ENCODE results near the gene ZFY.

Gene ZFY

GRCh38 chrY:2936436-2936750, 1.2 kb downstream of the ZFY start:
- TF ChIP-seq POLR2AphosphoS5 (IDR thresholded peaks at IDR 0.05; ENCODE audit: low read depth, low read length) (no peak), FOXP2 (optimal IDR thresholded peaks at IDR 0.05; ENCODE audit: borderline replicate concordance, extremely low read depth, extremely low read length, insufficient read depth) (no peak), SIN3A (IDR thresholded peaks at IDR 0.05; ENCODE audit: borderline replicate concordance, insufficient read depth, low read length) (no peak), REST (IDR thresholded peaks at IDR 0.05; ENCODE audit: insufficient read depth in 1 of 2, low read depth in 2 of 2, low read length in 2 of 2) (no peak), TAF1 (IDR thresholded peaks at IDR 0.05; ENCODE audit: borderline replicate concordance, insufficient read depth, low read length) (no peak)

DNA sequence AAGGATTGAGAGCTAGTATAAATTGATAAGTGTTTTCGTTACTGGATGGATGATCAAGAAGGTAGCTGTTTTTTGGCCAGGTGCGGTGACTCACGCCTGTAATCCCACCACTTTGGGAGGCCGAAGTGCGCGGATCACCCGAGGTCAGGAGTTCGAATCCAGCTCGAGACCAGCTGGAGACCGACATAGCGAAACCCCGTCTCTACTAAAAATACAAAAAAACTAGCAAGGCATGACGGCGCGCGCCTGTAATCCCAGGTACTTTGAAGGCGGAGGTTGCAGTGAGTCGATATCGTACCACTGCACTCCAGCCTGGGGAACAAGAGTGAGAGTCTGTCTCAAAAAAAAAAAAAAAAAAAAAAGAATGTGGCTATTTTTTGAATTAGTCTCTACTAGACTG, 2.0 kb downstream of the ZFY start:
- TF ChIP-seq REST (IDR thresholded peaks at IDR 0.05; ENCODE audit: insufficient read depth in 1 of 2, low read depth in 2 of 2, low read length in 2 of 2) (no peak), POLR2AphosphoS5 (IDR thresholded peaks at IDR 0.05; ENCODE audit: low read depth, low read length) (no peak), SIN3A (IDR thresholded peaks at IDR 0.05; ENCODE audit: borderline replicate concordance, insufficient read depth, low read length) (no peak)

DNA sequence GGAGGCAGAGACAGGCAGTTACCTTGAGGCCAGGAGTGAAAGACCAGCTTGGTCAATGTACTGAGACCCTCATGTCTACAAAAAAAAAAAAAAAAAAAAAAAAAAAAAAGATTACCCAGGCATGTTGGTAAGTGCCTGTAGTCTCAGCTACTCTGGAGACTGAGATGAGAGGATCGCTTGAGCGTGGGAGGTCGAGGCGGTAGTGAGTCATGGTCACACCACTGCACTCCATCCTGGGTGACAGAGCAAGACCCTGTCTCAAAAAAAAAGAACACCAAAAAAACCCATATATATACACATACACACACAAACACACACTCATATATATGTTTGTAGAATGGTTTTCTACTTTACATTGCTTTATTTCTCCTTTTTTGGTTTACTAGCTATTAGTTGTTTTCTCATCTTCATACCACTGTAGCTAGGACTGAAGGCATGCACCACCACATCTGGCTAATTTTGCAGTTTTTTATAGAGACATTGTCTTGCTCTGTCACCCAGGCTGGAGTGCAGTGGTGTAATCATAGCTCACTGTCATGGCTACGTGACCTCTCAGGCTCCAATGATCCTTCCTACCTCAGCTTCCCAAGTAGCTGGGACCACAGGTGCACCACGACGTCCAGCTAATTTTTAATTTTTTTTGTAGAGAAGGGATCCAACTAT, 14.5 kb downstream of the ZFY start:
- TF ChIP-seq TAF1 (IDR thresholded peaks at IDR 0.05; ENCODE audit: borderline replicate concordance, insufficient read depth, low read length): no peak
- TF ChIP-seq POLR2AphosphoS5 (IDR thresholded peaks at IDR 0.05; ENCODE audit: low read depth, low read length): no peak
- TF ChIP-seq SIN3A (IDR thresholded peaks at IDR 0.05; ENCODE audit: borderline replicate concordance, insufficient read depth, low read length): no peak
- TF ChIP-seq FOXP2 (optimal IDR thresholded peaks at IDR 0.05; ENCODE audit: borderline replicate concordance, extremely low read depth, extremely low read length, insufficient read depth): no peak
- no peak for TF ChIP-seq REST (IDR thresholded peaks at IDR 0.05; ENCODE audit: insufficient read depth in 1 of 2, low read depth in 2 of 2, low read length in 2 of 2)

DNA sequence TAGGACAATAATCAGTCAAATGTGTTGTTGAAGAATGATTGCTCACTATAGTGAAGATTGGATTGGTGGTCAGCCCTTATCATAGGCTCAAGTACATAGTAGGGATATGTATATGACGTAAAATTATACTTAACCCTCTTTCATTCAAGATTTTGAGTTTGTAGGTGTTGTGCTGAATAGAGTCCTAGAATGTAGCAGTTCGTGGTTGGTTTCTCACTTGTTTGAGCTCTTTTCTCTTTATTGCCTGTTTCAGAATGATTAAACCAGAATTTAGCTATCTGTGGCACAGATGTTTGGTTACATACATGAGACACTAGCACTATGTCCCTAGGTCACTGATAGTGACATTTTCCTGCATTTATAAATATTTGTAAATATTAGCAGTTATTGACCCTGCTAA, 15.5 kb downstream of the ZFY start:
- no peak for TF ChIP-seq POLR2AphosphoS5 (IDR thresholded peaks at IDR 0.05; ENCODE audit: low read depth, low read length)
- TF ChIP-seq SIN3A (IDR thresholded peaks at IDR 0.05; ENCODE audit: borderline replicate concordance, insufficient read depth, low read length): no peak
- TF ChIP-seq FOXP2 (optimal IDR thresholded peaks at IDR 0.05; ENCODE audit: borderline replicate concordance, extremely low read depth, extremely low read length, insufficient read depth): no peak
- no peak for TF ChIP-seq REST (IDR thresholded peaks at IDR 0.05; ENCODE audit: insufficient read depth in 1 of 2, low read depth in 2 of 2, low read length in 2 of 2)

- no peak for TF ChIP-seq POLR2AphosphoS5 (IDR thresholded peaks at IDR 0.05; ENCODE audit: low read depth, low read length)
- no peak for TF ChIP-seq TAF1 (IDR thresholded peaks at IDR 0.05; ENCODE audit: borderline replicate concordance, insufficient read depth, low read length)
- TF ChIP-seq REST (IDR thresholded peaks at IDR 0.05; ENCODE audit: insufficient read depth in 1 of 2, low read depth in 2 of 2, low read length in 2 of 2): no peak
- no peak for TF ChIP-seq SIN3A (IDR thresholded peaks at IDR 0.05; ENCODE audit: borderline replicate concordance, insufficient read depth, low read length)
- TF ChIP-seq FOXP2 (optimal IDR thresholded peaks at IDR 0.05; ENCODE audit: borderline replicate concordance, extremely low read depth, extremely low read length, insufficient read depth): no peak
Measured at GRCh38 chrY:2952912-2953311, 17.7 kb downstream of the ZFY start.
